ENCODE results near the gene SCUBE2. TPM values are rescaled to one million over a fixed set of nuclear protein-coding genes. Genes with fewer than 3 reads are reported as not detected.

Gene SCUBE2
- total and polyA plus RNA-seq, 2 donors (not counting 1 experiment from before 2014, with no cell fraction given) = not detected

GRCh38 chr11:9041747-9042146 lies 49.7 kb downstream of the SCUBE2 start:
- Mint-ChIP-seq H3K27ac (no peak overlapping the region), H3K9me3 (ENCODE audit: insufficient read depth) (no peaks in the 10 kb centered on the region), H3K4me3 (no peak overlapping the region), H3K4me1 (no peaks in the 10 kb centered on the region), H3K27me3 (peaks cover 2% of the 10 kb centered on the region)
- no peak overlapping the region for H3K27ac ChIP-seq (ENCODE audit: low read length in 2 of 2)
- H3K9me3 ChIP-seq (ENCODE audit: control extremely low read depth in 1 of 3, control insufficient read depth in 2 of 3, insufficient read depth in 1 of 3, low read length in 2 of 3) = no peaks in the 10 kb centered on the region
- ChIA-PET POLR2A (no interaction called here), CTCF (no interaction called here)
- no peak overlapping the region for H3K9ac ChIP-seq (ENCODE audit: low read length)
- ATAC-seq (ENCODE audit: low read depth) (no peak), DNase-seq (no peak)
- intact Hi-C loops (cut with micrococcal nuclease) = no loop called here
- no peaks in the 10 kb centered on the region for H3K36me3 ChIP-seq (replicated peaks in 1 of 2; ENCODE audit: control extremely low read depth in 1 of 2, control insufficient read depth in 1 of 2, extremely low read depth in 1 of 2, insufficient read depth in 2 of 2, low read length in 1 of 2)
- H4K20me1 ChIP-seq (ENCODE audit: control insufficient read depth, insufficient read depth, low read length, poor library complexity, severe bottlenecking) = no peaks in the 10 kb centered on the region
- TF ChIP-seq EZH2 (IDR thresholded peaks at IDR 0.05; ENCODE audit: borderline replicate concordance, insufficient read depth, low read depth, low read length, poor library complexity, severe bottlenecking) = no peak
- no peak overlapping the region for H3K4me3 ChIP-seq (ENCODE audit: control extremely low read depth in 1 of 5, extremely low read depth in 1 of 5, insufficient read depth in 1 of 5, low read depth in 2 of 5, low read length in 4 of 5)
- peaks cover 0 to 8% (median 0%) of the 10 kb centered on the region in 4 experiments for H3K27me3 ChIP-seq (replicated peaks in 1 of 4; ENCODE audit: control extremely low read depth in 1 of 4, control insufficient read depth in 3 of 4, insufficient read depth in 4 of 4, low read length in 3 of 4)
- no peak overlapping the region for H3K4me2 ChIP-seq (replicated peaks; ENCODE audit: low read depth, low read length, poor library complexity, severe bottlenecking)
- H3K4me1 ChIP-seq (ENCODE audit: control insufficient read depth in 2 of 2, insufficient read depth in 2 of 2, low read length in 2 of 2) = no peaks in the 10 kb centered on the region
- no peak overlapping the region for H2AFZ ChIP-seq (ENCODE audit: insufficient read depth, low read depth, low read length, poor library complexity, severe bottlenecking)
- H3K79me2 ChIP-seq (ENCODE audit: control insufficient read depth, insufficient read depth, low read length) = no peaks in the 10 kb centered on the region
- WGBS (ENCODE audit: insufficient coverage) = no CpG with 5 or more reads among the region's 2 CpGs

DNA sequence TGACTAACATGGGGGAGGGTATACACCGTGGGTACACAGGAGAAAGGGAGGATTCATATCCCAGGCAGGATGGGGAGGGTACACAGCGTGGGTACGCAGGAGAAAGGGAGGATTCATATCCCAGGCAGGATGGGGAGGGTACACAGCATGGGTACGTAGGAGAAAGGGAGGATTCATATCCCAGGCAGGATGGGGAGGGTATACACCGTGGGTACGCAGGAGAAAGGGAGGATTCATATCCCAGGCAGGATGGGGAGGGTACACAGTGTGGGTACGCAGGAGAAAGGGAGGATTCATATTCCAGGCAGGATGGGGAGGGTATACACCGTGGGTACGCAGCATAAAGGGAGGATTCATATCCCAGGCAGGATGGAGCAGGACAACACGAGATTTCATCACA lies 51.0 kb downstream of the SCUBE2 start:
- H3K4me1 ChIP-seq (ENCODE audit: control insufficient read depth in 2 of 2, insufficient read depth in 2 of 2, low read length in 2 of 2) = no peaks in the 10 kb centered on the region
- Mint-ChIP-seq H3K27me3 (peaks cover 2% of the 10 kb centered on the region), H3K4me1 (no peaks in the 10 kb centered on the region), H3K27ac (no peak overlapping the region), H3K4me3 (no peak overlapping the region), H3K9me3 (ENCODE audit: insufficient read depth) (no peaks in the 10 kb centered on the region)
- POLR2A ChIA-PET = no interaction called here
- ATAC-seq (ENCODE audit: low read depth) (no peak), DNase-seq (no peak)
- TF ChIP-seq CTCF (IDR thresholded peaks at IDR 0.05) (no peak), EZH2 (IDR thresholded peaks at IDR 0.05; ENCODE audit: borderline replicate concordance, insufficient read depth, low read depth, low read length, poor library complexity, severe bottlenecking) (no peak)
- no peaks in the 10 kb centered on the region for H3K36me3 ChIP-seq (replicated peaks in 1 of 2; ENCODE audit: control extremely low read depth in 1 of 2, control insufficient read depth in 1 of 2, extremely low read depth in 1 of 2, insufficient read depth in 2 of 2, low read length in 1 of 2)
- peaks cover 0 to 8% (median 0%) of the 10 kb centered on the region in 4 experiments for H3K27me3 ChIP-seq (replicated peaks in 1 of 4; ENCODE audit: control extremely low read depth in 1 of 4, control insufficient read depth in 3 of 4, insufficient read depth in 4 of 4, low read length in 3 of 4)
- H3K79me2 ChIP-seq (ENCODE audit: control insufficient read depth, insufficient read depth, low read length) = no peaks in the 10 kb centered on the region
- H3K9ac ChIP-seq (ENCODE audit: low read length) = no peak overlapping the region
- intact Hi-C loops (cut with micrococcal nuclease) = no loop called here
- H3K4me3 ChIP-seq (ENCODE audit: control extremely low read depth in 1 of 5, extremely low read depth in 1 of 5, insufficient read depth in 1 of 5, low read depth in 2 of 5, low read length in 4 of 5) = no peak overlapping the region
- no peak overlapping the region for H3K27ac ChIP-seq (ENCODE audit: low read length in 2 of 2)
- CTCF ChIA-PET = no interaction called here
- no peak overlapping the region for H2AFZ ChIP-seq (ENCODE audit: insufficient read depth, low read depth, low read length, poor library complexity, severe bottlenecking)
- no peak overlapping the region for H3K4me2 ChIP-seq (replicated peaks; ENCODE audit: low read depth, low read length, poor library complexity, severe bottlenecking)
- WGBS (ENCODE audit: insufficient coverage) = 93% methylated on average over 3 of the region's 10 CpGs
- no peaks in the 10 kb centered on the region for H4K20me1 ChIP-seq (ENCODE audit: control insufficient read depth, insufficient read depth, low read length, poor library complexity, severe bottlenecking)
- H3K9me3 ChIP-seq (ENCODE audit: control extremely low read depth in 1 of 3, control insufficient read depth in 2 of 3, insufficient read depth in 1 of 3, low read length in 2 of 3) = no peaks in the 10 kb centered on the region
